Fibroblast of the aortic adventitia (primary cell): ENCODE measurements around the gene RAP2A. TPM values are rescaled to one million over a fixed set of nuclear protein-coding genes. Genes with fewer than 3 reads are reported as not detected.
A peak's percentile ranks its signal among the peaks of the same experiment; 100 is the strongest.

Source experiments
- DNase-seq: peaks from one replicate; pipeline ENCODE4 v3.0.0-alpha.2; 2010; ENCODE audit warnings: low read depth
- H3K4me3 ChIP-seq: 2 replicates; pipeline ENCODE4 v1.5.1; 2011; ENCODE audit warnings: low read depth, mild to moderate bottlenecking, control low read depth, low read length, moderate library complexity
- CTCF ChIP-seq: IDR thresholded peaks from 2 replicates; pipeline ENCODE4 v1.5.1; 2011; ENCODE audit warnings: mild to moderate bottlenecking, low read length, control low read depth, inconsistent platforms; ENCODE audit not compliant: insufficient read depth
- total RNA-seq: library from RNA; depleted of rRNA; stranded (reverse); fragments of >200 nt; gene quantifications from 2 replicates; pipeline ENCODE4 v1.2.3, GENCODE V29; 2012; ENCODE audit warnings: low replicate concordance

RAP2A gene
- total RNA-seq, 1 donor: 29.0 TPM

- no peak for TF ChIP-seq CTCF
- no peak for DNase-seq
Measured at GRCh38 chr13:97435323-97435722, 1.4 kb downstream of the RAP2A start.

GRCh38 chr13:97435794-97436193 lies 1.8 kb downstream of the RAP2A start:
- no peak for TF ChIP-seq CTCF
- peak; percentile 15 for DNase-seq
- peak overlapping the region; percentile 54 for H3K4me3 ChIP-seq

More at GRCh38 chr13:97435323-97435722, 1.4 kb downstream of the RAP2A start:
- H3K4me3 ChIP-seq: peak overlapping the region; percentile 78

- peak overlapping the region; percentile 6 for H3K4me3 ChIP-seq
- TF ChIP-seq CTCF: no peak
- DNase-seq: no peak
Measured at GRCh38 chr13:97436845-97437244, 2.9 kb downstream of the RAP2A start.

- no peak for TF ChIP-seq CTCF
- no peak for DNase-seq
- no peak overlapping the region for H3K4me3 ChIP-seq
Measured at GRCh38 chr13:97437729-97438128, 3.8 kb downstream of the RAP2A start.

- TF ChIP-seq CTCF: no peak
- no peak overlapping the region for H3K4me3 ChIP-seq
- DNase-seq: no peak
Measured at GRCh38 chr13:97438856-97439595, 5.1 kb downstream of the RAP2A start.

- no peak overlapping the region for H3K4me3 ChIP-seq
- TF ChIP-seq CTCF: no peak
- peak; percentile 28 for DNase-seq
Measured at GRCh38 chr13:97440598-97441170, 6.7 kb downstream of the RAP2A start.
